ENCODE results near the gene ETV3L.
A peak's percentile ranks its signal among the peaks of the same experiment; 100 is the strongest.

The ETV3L gene

GRCh38 chr1:157099633-157100009 is at the start of gene ETV3L:
Gene ETV3L, minus strand, starts transcription at chr1:157099808. Its CDS starts 285 bp downstream, at chr1:157099523.
- DNase-seq (ENCODE audit: low read depth): no peak

- no peak for DNase-seq (ENCODE audit: low read depth)
Measured at GRCh38 chr1:157147906-157148700, 48.5 kb upstream of the ETV3L start.

DNA sequence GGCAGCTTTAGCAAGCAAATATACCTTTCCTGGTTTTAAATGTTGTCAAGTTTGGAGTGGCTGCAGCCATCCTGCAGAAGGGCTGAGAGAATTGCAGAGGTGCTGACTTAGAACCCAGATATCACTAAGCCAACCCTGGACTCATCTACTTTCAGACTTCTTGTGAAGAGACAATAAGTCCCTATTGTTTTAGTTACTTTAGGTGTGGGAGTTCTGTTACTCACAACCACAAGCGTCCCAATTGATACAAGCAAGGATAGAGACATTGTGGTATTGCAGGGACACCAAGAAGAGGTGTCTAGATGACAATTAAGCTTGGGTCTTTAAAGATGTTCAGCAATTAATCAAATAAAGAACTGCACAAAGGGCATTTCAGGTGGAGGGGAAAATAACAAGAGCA is 47.4 kb upstream of the ETV3L start:
- DNase-seq (ENCODE audit: low read depth): no peak

DNA sequence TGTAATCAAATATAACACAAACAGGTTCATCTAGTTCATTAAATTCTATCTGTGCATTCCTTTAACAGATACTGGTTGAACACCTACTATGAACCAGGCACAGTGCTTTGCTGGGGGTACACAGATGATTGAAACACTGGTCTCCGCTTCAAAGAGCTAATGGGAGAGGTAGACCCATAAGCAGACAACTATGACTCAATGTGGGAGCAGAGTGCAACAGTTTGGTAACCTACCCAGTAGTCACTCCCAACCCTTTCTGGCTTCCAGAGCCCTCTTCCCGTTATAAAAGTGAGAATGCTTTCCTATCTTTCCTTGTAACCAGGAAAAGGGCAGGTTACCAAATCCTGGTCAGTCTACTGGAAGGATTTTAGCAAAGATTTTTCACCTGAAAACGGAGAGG is 46.6 kb upstream of the ETV3L start:
- DNase-seq (ENCODE audit: low read depth): no peak

GRCh38 chr1:157145076-157145475 is 45.5 kb upstream of the ETV3L start:
- DNase-seq (ENCODE audit: low read depth): no peak

DNA sequence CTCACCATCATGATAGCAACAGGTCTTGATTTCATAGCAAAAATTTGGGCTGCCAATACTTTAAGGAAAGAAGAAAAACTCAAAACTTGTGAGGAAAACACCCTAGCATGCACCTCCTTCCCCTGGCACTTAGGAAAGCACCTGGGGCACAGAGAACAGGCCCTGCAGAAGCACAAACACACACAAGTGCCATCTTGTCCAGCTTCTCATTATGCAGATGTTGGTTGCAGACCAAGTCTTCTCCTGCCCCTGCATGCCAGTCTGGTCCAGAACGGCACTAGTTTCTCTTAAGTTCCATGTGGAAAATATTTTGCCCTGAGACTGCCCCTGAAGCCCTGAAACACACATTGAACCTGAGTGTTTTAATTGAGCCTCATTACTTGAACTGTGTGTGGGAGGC is 44.9 kb upstream of the ETV3L start:
- no peak for DNase-seq (ENCODE audit: low read depth)

- no peak for DNase-seq (ENCODE audit: low read depth)
Measured at GRCh38 chr1:157142765-157143423, 43.3 kb upstream of the ETV3L start.

DNA sequence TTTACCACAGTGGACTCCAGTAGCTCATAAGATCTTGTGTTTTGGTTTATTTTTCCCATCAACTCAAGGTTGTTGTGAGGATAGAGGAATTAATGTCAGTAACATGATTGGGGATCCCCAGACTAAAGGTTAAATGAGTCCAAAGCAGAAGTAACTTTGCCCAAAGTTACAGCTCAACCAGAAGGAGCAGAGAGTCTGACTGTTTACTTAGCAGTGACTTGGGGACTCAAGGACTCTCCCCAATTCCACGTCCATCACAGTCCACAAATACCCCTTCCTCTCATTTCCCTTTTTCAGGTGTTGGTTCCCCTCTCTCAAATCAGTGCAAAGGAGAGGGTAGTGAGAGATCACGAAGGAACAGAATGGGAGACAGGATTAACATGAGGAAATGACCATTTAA is 42.6 kb upstream of the ETV3L start:
- no peak for DNase-seq (ENCODE audit: low read depth)

DNA sequence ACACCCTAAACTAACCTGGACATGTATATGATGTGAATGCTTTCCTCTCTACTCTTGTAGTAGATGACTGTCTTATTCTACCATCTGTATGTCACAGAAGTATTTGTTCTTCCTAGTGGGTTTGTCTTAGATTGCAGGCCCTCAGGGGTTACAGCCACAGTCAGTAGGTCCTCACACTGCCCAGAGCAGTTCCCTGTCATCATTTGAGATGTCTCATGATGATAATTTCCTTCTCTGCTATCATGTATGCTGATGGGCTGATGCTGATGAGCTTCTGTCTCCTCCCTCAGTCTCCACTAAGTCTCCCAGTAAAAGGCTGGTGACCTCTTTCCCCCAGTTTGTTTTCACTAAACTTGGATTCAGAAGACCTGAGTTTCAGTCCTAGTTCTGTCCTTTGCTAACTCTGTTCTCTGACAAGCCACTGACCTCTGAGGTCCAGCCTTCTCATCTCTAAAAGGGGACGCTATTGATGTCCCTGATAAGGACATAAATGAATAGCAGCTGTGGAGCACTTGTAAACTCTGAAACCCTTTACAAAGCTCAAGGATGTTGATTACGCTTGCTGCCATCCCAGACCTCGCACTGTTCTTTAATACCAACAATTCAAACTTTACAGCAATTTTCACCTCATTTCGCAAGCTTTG is 41.7 kb upstream of the ETV3L start:
- DNase-seq (ENCODE audit: low read depth): no peak

DNA sequence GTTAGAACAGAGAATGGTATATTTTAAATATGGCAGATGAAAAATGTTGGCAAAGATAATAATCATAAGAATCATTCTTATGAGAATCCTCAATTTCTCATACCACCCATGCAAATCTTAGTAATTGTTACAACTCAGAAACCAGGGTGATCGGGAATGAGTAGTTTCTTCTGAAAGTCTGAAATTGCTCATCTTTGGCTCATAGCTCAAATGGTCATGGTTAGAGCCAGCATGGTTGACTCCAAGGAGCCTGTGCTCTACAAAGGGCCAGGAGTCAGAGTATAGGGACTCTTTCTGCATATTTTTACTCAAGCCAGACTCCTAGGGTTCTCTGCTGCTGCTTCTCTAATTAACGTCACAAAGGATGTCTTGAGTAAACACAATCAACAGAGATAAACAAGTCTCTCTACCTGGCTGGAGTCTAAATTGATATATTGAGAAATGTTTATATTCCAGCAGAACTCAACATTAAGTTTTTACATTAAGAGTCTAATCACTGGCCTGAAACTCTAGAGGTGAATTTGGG is 40.5 kb upstream of the ETV3L start:
- DNase-seq (ENCODE audit: low read depth): no peak

GRCh38 chr1:157139052-157139715 is 39.6 kb upstream of the ETV3L start:
- no peak for DNase-seq (ENCODE audit: low read depth)

- DNase-seq (ENCODE audit: low read depth): peak; percentile 48
Measured at GRCh38 chr1:157138220-157139051, 38.8 kb upstream of the ETV3L start, which contains the start of gene ETV3. Gene ETV3, minus strand, starts transcription at chr1:157138395. Its CDS starts 2,043 bp downstream, at chr1:157136352.

DNA sequence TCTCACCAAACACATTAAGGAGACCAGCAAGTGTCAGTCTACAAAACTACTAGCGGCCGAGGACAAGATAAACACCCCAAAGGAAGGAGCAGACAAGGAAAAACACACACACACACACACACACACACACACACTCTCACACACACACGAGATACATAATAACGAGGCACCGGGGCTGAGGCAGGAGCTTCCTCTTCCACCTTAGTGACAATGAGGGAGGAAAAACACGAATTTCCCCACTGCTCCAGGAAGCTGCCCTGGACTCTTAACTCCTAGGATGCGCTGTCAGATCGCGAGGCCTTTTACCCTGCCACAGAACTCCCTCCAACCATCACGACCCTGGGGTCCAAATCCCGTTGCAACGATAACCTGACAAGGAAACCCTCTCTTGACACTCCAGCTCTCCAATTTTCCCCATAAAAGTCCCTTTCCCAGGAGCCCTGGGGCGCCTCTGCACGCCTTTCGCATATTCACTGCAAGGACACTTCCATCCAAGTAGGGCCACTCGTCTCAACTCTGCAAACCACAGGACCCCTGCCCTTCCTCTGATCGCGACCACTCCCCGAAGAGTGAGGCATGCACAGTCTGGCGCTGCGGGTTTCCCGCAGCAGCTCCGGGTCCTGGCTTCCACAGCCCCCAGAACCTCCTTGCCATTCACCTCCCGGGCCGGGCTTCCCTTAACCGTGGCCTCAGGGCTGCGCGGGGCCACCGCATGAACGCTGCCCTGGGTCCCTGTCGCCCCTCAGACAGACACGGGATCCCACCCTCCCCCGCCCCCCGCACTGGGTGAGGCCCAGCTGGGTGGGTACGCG is 38.0 kb upstream of the ETV3L start:
- DNase-seq (ENCODE audit: low read depth): no peak

GRCh38 chr1:157137046-157137407 is 37.4 kb upstream of the ETV3L start:
- DNase-seq (ENCODE audit: low read depth): no peak

- DNase-seq (ENCODE audit: low read depth): no peak
Measured at GRCh38 chr1:157136133-157136532, 36.5 kb upstream of the ETV3L start.

- DNase-seq (ENCODE audit: low read depth): no peak
Measured at GRCh38 chr1:157135646-157136045, 36.0 kb upstream of the ETV3L start.

- no peak for DNase-seq (ENCODE audit: low read depth)
Measured at GRCh38 chr1:157135070-157135469, 35.5 kb upstream of the ETV3L start.

GRCh38 chr1:157134442-157134841 is 34.8 kb upstream of the ETV3L start:
- no peak for DNase-seq (ENCODE audit: low read depth)

- DNase-seq (ENCODE audit: low read depth): no peak
Measured at GRCh38 chr1:157133426-157133825, 33.8 kb upstream of the ETV3L start.

DNA sequence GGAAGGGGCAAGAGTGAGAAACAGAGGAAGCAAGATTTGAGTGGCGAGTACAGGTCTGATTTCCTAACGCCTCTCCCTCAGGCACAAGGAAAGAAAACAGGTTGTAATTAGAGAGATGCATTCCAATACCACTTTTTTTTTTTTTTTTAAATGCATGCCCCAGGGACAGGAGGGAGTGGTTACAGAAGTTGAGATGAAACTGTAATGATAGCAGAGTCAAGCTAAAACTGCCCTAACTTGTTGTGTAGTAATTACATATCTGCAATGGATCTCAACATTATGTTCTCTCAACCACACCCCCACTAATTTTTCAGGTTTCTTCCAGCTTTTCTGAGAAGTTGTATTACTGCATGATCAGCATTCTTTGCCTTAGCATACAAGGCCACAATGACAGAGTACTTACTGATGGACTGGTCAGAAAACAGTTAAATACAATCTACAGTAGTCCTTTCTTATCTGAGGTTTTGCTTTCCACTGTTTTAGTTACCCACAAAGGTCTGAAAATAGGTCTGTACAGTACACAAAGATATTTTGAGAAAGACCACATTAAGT is 33.1 kb upstream of the ETV3L start:
- no peak for DNase-seq (ENCODE audit: low read depth)

Measured in stimulated activated CD8-positive, alpha-beta memory T cell treated with anti-CD3 and anti-CD28 coated beads, Interleukin-15, amount 100 ng/mL, for 24 hours (primary cell).